ENCODE results near the gene CHMP1B.
"Not testable (repeated sequence)": the region's sequence is repeated elsewhere in the genome, so short reads cannot be mapped to it uniquely, and the experiment has no call there.

The CHMP1B gene

DNA sequence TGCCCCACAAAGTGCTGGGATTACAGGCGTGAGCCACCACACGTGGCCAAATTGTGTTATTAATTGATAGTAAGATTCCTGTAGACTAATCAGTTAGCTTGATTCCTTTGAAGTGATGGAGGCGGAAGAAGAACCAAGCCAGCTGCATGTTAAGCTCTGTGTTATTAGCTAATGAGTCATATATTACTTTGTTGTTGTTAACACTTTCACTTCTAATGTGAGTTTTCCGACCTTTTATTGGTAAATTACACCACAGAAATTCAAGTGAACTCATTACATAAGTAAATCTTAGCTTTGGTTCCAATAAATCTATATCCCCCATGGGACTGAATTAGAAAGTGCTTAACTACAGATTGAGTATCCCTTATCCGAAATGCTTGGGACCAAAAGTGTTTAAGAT is 20.3 kb downstream of the CHMP1B start:
- no peak for DNase-seq (ENCODE audit: low spot score)

DNA sequence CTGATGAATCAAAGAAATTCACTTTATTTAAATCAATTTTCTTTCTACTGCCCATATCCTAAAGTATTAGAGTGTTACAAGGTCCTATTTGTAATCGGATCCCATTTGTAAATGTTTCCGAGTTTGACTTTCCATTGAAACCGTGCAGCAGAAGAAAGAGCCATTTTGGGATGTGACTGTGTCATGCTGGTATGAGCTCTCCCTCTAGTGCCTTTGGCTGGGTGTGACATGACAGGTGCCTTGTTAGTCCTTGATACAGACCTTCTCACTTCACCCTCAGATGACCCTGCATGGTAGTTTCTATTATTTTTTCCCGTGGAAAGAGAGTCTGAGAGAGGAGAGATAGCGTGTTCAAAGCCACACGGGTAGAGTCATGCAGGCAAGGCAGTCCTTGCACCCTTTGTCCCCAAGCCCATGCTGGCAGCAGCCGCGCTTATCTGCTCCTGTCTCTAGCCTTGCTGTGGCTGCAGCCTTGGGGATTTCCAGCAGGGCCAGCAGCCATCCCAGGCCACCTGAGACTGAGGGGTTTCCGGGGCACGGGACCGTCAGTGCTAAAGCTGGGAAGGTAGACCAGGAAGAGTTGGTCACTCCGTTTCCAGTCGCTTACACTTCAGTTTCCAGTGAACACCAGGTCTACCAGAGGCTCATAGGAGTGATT is 21.4 kb downstream of the CHMP1B start:
- DNase-seq (ENCODE audit: low spot score), result no peak

DNA sequence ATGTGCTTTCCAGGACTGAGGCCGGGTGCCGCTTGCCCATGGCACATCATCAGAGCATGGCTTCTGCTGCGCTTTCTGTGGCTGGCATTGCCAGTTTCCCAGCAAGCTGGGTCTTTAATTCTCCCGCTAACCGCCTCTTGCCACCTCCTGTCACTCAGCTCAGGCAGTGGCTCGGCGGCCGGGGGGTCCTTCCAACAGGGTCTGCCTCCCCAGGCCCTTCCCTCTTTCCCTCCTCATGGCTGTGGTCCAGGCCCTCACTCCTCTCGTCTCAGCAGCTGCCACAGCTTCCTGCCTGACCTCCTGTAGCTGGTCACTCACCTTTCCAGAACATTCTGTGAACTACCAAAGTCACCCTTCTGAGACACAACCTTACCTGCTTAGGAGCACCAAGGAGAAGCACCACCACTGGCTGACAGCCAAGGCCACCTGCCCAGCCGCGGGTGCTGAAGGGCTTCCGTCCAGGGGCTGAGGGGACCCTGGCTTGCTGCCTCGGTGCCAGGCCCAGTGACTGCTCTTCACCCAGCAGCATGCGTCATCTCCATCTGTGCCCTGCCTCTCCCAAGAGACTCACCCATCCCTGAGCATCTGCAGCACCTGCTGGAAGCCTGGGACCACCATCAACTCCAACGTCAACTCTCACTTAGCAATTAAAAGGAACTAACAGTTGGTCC is 22.6 kb downstream of the CHMP1B start:
- DNase-seq (ENCODE audit: low spot score), result no peak

DNA sequence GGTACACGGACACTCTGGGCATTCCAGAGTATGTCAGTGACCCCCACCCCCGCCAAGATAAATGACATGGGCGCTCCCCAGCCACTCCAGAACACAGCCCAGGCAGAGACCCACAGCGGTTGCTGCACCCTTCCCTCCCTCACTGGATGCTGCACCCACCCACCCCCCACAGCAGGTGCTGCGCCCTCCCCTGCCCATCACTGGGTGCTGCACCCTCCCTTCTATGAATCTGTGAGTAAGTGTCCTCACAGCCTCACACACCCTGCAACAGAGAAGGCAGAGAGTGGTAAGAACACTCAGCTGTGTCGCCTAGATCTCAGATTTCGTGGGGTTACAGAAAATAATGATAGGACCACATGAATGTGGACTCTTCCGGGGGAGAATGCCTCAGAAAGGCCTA is 23.5 kb downstream of the CHMP1B start:
- no peak for DNase-seq (ENCODE audit: low spot score)

DNA sequence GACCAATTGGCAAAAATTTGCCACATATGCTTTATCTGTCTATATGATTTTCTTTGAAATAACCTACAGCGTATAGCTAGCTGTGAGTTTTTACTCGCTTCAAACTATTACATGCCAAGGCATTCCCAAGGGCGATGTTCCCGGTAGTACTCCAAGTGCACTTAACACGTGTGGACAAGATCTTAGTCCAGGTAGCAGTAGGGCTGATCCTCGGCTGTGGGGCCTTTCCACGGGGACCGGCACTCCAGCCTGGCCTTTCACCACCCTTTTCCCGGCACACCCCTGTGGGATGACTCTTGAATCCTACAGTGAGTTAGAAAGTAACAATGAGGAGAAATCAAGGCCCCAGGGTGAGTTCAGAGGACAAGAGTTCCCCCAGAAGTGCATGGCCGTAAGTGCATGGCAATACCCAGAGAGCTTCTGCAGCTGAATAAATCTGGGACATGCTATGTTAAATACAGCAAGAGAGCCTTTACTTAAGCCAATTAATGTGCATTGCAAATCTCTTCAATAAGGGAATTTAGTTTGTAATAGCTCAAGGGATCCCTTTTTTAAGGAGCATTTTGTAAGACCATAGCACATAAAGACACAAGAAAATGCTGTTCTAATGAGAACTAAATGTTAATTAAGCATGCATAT is 26.4 kb downstream of the CHMP1B start:
- DNase-seq (ENCODE audit: low spot score), result no peak

DNA sequence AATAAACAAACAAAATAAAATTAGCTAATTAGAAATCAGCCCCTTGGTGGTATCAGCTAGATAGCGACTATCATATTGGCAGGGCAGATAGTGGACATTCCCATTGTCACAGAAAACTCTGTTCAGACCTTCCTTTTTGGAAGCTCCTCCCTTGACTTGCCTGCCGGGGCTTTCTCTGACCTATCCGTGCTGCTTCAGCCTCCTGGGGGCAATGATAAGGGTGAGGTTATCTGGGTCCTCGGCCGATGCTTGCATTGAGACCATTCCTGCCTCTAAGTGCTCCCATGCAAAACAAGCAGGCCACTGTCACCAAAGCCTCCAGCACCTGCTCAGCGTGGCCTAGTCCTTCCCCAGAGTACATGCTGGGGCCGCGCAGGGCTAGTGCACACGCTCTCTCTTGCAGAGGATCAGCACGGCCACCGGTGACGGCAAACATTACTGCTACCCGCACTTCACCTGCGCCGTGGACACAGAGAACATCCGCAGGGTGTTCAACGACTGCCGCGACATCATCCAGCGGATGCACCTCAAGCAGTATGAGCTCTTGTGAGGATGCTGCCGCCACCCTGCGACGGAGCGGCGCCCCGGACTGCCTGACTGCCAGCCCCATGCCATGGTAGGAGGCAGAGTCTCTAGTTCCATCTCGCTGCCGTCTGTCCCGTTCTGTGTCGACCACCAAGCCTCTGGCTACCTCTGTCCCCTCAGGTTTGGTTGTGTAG is 29.5 kb downstream of the CHMP1B start:
- no peak for DNase-seq (ENCODE audit: low spot score)

DNA sequence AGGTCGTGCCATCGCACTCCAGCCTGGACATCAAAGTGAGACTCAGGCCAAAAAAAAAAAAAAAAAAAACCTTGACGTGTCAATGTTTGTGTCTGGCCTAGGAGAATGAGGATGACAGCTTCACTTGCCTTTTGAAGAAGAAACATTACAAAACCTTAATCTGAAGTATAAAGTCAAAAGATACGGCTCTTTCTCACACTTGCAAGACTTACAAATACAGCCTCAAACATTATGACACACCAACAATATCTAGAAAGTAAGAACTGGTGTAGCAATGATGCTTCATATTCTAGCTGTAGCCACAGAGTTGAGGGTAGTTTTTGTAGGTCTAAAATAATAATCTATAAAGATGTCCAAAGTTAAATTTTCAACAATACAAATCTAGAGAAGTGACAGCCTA is 31.4 kb downstream of the CHMP1B start:
- DNase-seq (ENCODE audit: low spot score), result no peak

DNA sequence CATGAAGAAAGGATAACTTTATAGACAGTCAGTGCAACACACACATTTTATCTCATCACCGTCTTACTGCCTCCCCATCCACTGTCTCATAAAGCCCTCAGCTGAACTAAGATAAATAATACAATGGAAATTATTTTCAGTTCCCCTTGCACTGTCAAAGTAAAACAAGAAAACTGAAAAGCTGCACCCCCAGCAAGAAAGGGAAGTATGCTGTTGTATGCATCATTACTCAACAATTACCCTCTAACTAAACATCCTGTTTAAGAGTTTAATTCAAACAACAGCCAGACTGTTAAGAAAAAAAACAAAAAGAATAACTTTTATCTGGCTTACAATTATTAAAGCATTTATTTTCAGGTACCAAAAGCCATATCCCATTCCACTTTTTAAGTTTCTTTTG is 31.9 kb downstream of the CHMP1B start:
- no peak for DNase-seq (ENCODE audit: low spot score)

DNA sequence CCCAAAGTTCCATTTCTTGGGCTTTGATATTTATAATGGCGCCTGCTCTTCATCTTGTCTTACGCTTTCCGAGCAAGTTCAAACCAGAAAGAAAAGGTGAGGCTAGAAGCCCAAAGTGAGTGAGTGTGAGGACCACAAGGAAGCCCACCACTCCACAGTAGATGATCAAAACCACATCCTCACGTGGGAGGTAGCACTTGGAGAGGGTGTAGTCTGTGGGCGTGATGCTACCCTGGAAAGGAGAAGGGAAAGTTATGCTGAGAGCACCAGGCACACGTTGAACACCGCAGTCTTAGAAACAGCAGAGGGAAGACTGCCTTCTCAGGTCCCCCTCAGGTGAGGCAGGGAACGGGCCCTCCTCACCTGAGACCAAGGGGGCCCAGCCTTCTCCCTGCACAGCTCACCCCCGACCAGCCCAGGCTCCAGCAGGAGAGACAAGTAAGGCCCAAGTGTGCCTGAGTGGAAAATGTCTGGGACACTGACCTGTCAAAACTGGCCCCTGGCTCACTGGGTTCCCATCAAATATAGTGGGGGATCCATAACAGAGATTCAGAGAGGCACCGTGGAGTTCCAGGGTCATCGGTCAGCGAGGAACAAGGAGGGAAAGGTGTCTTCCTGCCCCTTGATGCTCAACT is 33.3 kb downstream of the CHMP1B start:
- DNase-seq (ENCODE audit: low spot score), result no peak

DNA sequence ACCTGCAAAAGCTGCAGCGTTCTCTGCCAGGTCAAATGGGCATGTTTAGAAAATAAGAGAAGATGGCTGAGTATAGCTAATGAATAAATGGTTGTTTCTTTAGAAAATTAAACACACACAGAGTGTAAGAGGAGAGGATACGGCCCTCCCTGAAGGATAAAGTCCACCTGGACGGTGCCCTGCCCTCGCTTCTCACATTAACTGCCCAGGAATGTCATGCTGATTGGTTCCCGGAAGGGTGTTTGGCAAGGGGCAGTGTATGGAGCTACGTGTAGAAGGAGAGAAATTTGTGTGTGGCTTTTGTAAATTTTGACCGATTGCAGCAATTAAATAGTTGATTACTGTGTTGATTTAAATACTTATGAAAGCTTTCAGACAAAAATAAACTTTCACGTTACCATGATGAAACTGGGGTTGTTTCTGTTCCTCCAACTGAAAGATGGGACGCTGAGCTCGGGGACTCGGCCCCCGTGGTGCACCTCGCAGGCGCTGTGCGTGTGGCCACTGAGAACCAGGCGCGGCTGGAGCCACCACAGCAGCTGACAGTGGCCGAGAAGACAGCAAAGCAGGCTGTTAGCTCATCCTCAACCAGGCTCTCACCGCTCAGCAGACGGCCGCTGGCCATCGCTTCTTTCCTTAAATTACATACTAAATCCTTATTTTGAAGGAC is 34.2 kb downstream of the CHMP1B start:
- DNase-seq (ENCODE audit: low spot score), result no peak

DNA sequence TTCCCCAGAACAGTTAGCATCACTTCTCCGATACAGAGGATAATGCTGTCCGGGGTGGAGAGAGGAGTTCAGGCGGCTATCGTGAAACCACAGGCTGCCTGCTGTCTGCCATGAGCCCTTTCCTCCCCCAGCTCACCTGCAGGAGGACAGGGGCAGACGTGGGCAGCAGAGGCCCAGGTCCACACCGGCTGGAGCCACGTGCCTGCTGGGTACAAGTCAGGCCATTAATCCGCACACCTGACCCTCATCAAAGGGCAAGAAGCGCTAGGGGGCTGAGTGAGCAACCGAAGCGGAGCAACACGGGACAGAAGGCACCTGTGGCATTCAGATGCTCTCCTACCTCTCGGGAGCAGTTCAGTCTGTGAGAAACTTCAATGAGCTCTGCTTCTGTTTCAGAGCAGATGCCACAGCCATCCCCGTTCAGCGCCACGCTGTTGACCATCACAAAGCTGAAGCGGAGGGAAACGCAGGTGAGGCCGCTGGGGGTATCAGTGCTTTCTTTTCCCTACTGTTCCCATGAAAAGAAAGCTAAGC is 35.4 kb downstream of the CHMP1B start:
- DNase-seq (ENCODE audit: low spot score), result no peak

DNA sequence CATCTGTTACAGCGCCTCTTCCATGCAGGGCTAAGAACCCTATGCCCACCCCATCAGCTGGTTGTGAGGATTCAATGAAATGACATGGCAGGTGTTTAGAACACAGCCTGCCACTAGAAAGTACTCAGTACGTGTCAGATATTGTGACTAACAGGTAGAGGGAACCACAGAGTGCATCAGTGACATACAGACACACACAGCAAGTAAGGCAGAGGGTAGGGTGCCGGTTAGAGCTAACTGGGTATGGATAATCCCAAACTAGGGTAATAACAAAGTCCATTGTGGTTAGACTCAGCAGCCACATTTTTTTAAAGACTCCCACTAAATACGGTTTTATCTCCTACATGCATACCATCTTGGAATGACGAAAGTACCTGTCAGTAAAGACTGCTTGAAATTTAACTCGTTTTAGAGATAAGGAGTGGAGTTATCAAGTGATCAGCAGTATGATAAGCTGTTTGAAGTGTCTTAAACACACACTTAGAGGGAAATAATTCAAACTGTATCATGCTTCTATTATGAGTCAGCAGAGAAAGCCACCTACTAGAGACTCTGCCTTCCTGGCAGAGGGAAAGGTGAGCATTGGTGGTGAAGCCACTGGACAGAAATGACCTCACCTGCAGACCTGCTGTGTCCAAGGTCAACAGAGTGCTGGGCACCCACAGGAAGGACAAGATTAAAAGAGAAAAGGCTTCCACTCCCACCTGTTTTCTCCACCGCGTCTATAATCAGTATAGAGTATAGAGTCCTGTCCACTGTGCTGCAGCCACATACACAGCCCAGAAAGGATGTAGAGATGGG is 36.3 kb downstream of the CHMP1B start:
- DNase-seq (ENCODE audit: low spot score), result no peak

DNA sequence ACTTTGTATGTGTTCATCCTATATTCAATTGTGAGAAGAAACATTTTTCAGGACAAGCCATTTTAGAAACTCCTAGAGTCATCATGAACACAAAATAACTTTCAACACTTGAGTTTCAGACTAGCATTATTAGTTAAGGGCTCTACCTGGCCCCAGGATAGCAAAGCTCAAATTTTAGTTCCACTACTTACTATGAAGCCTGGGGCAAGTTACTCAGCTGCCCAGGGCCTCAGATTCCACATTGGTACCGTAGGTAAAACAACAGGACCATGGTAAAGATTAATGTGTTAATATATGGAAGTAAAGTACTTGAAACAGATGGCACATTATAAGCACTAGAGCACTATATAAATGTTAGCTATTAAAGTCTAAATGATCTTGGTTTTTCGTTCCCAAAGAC is 37.5 kb downstream of the CHMP1B start:
- DNase-seq (ENCODE audit: low spot score), result no peak

DNA sequence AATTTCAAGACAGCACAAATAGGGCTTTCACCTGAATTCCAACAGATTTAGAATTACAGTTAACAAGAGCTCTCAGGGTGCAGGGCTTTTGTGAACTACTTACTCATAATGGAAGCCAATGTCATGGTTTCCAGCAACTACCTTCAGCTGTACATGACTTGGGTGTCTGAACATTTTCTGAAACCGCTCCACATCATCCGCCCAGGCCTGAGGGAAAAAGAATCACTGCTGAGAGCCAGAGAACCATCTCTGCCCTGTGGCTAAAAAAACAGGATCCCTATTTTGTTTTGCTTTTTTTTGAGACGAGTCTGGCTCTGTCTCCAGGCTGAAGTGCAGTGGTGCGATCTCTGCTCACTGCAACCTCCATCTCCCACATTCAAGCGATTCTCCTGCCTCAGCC is 38.1 kb downstream of the CHMP1B start:
- DNase-seq (ENCODE audit: low spot score), result no peak

DNA sequence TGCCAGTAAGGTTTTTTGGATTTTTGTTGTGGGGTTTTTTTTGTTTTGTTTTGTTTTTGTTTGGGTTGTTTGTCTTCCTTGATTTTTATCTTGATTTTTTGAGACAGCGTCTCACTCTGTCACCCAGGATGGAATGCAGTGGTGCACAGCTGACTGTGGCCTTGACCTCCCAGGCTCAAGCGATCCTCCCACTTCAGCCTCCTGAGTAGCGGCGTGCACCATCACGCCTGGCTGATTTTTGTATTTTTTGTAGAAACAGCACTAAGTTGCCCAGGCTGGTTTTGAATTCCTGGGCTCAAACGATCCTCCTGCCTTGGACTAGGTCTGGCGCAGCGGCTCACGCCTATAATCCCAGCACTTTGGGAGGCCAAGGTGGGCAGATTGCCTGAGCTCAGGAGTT is 40.5 kb downstream of the CHMP1B start:
- DNase-seq (ENCODE audit: low spot score), result no peak

DNA sequence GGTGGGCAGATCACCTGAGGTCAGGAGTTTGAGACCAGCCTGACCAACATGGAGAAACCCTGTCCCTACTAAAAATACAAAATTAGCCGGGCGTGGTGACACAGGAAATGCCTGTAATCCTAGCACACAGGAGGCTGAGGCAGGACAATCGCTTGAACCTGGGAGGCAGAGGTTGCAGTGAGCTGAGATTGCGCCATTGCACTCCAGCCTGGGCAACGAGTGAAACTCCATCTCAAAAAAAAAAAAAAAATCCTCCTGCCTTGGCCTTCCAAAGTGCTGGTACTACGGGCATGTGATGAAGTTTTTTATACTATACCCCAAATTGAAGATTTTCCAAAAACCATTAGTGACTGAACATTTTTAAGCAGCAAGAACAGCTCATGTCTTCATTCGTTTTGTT is 41.2 kb downstream of the CHMP1B start:
- not testable (repeated sequence) for DNase-seq (ENCODE audit: low spot score)

DNA sequence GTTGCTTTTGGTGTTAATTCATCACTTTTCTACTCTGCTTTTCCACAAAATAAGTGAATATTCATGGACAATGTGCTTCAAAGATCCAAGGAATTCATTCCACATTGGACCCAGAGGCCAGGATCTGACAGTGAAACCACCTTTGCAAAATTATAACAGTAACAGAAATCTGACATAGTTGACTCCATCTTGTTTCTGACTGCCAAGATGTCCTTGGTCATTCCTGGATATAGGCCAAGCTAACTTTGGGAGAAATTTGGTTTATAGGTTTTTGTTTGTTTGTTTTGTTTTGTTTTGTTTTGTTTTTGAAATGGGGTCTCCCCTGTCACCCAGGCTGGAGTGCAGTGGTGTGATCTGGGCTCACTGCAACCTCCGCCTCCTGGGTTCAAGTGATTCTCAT is 46.6 kb downstream of the CHMP1B start:
- no peak for DNase-seq (ENCODE audit: low spot score)

DNA sequence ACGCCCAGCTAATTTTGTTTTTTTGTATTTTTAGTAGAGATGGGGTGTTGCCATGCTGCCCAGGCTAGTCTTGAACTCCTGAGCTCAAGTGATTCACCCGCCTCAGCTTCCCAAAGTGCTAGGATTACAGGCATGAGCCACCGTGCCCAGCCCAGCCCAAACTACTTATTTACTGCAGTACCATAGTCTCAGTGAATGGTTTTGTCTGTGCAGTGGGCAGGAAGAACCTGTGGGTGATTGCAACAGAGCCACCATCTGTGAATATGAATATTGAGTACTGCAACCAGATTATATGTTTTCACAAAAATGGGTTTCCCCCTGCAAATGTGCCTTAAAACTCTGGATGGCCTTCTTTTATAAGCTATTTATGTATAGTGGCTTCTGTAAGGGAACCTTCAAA is 47.9 kb downstream of the CHMP1B start:
- DNase-seq (ENCODE audit: low spot score), result no peak

DNA sequence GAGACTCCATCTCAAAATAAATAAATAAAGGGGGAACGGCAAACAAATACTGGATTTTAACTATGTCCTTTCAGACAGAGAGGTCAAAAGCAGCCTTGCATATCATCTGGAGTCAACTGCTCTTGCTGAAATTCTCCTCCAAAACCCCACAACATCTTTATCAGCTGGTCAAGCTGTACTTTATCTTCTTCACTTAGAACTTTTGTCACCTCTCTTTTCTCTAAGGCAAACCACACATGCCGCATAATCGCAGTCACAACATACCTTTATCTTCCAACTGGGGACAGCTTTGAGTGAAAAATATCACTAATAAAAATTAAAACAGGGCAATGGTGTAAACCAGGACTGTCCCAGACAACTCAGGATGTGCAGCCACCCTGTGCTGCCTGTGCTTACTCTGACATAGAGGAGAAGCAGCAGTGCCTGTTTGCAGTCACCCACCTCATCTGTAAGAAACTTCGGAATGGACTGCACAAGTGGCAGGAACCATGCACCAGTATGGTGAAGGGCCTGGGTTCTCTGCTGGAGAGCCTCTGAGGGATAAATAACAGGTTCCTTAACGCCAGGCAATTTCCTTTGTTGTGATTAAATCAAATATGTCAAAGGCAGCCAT is 50.7 kb downstream of the CHMP1B start:
- no peak for DNase-seq (ENCODE audit: low spot score)

DNA sequence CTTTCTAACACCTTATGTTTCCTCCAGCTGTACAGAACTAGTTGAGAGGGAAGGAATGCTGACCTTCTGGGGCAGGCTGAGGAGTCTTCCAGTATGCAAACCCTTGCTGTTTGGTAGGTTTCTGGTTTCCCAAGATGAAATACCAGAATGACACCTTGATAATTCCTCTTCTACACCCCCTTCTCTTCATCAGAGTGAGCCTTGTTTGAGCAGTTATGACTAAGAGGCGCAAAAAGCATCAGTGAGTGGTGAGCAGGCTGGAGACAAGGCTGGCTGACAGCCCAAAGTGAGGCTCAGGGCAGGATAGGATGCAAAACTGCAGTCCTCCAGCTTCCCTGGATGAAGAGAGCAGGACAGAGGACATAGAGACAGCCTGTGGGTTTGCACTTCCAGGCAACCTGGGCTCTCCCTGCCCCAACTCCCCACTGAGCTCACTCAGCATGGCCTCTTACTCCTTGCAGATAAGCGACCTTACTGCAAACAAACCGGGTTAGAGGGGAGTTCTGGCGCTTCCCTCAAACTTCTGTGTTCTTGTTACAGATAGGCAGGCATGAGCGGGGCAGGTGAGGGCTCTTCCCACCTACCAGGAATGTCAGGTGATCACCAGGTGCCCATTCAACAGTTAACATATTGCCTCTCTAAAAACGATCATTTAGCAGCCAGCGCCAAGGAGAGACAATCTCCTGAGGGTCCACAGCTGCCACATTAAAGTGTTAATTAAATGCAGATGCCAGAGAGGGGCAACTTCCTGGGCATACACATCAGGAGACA is 51.5 kb downstream of the CHMP1B start:
- no peak for DNase-seq (ENCODE audit: low spot score)

Data from CD4-positive, alpha-beta T cell treated with Interleukin-6 at 100 ng/mL for 8 hours (primary cell).